ENCODE measurements around the gene CYBC1. TPM values are rescaled to one million over a fixed set of nuclear protein-coding genes. Genes with fewer than 3 reads are reported as not detected.

CYBC1 gene
- total and polyA plus RNA-seq, 9 of the 15 experiments (the other 6 are each of a cell fraction or from before 2014, with no cell fraction given) = 1.3 to 71.8 (median 49.9) TPM

- TF ChIP-seq THAP12 (CRISPR knock-in tag; IDR thresholded peaks at IDR 0.05) = peak; percentile 77; the same call in 1 of the 2 replicates
- no peak for TF ChIP-seq MEF2D (tag; conservative IDR thresholded peaks at IDR 0.05; ENCODE audit: low read depth)
- no peak for TF ChIP-seq TRIM28 (IDR thresholded peaks at IDR 0.05)
- no peak for TF ChIP-seq CHD1 (IDR thresholded peaks at IDR 0.05; ENCODE audit: low read length)
- TF ChIP-seq FOXJ2 (tag; IDR thresholded peaks at IDR 0.05) = no peak
- TF ChIP-seq USF2 (CRISPR knock-in tag; IDR thresholded peaks at IDR 0.05) = peak; percentile 99
- peak; percentile 63 to 71; a peak in 3 of 4 replicates for TF ChIP-seq FOXK2 (conservative IDR thresholded peaks at IDR 0.05 in 1 of 2, IDR thresholded peaks at IDR 0.05 in 1 of 2; ENCODE audit: low read depth in 2 of 2)
- peak; percentile 91 for TF ChIP-seq RNF2 (IDR thresholded peaks at IDR 0.05)
- TF ChIP-seq ZBTB26 (CRISPR knock-in tag; IDR thresholded peaks at IDR 0.05) = no peak
- TF ChIP-seq GTF3C2 (IDR thresholded peaks at IDR 0.05; ENCODE audit: borderline replicate concordance, extremely low read depth, insufficient read length) = no peak
- TF ChIP-seq FOXP1 (CRISPR knock-in tag; IDR thresholded peaks at IDR 0.05) = peak; percentile 98
- no peak for TF ChIP-seq TEAD4 (IDR thresholded peaks at IDR 0.05; ENCODE audit: low read length)
- TF ChIP-seq TEAD4 (CRISPR knock-in tag; IDR thresholded peaks at IDR 0.05; ENCODE audit: borderline replicate concordance) = peak; percentile 87; the same call in 1 of the 2 replicates
- TF ChIP-seq RCOR1 (IDR thresholded peaks at IDR 0.05; ENCODE audit: borderline replicate concordance in 1 of 2, low read depth in 2 of 2, low read length in 2 of 2) = peak in 1 of 2 experiments; percentile 53; a peak in 2 of 4 replicates
- TF ChIP-seq SFPQ (IDR thresholded peaks at IDR 0.05; ENCODE audit: low read depth, low read length) = no peak
- TF ChIP-seq GTF2B (IDR thresholded peaks at IDR 0.05; ENCODE audit: extremely low read depth, insufficient read length) = no peak
These were observed 46.2 kb upstream of the CYBC1 start (continued) for GRCh38 chr17:82496529-82497434.

Measured in K562 (cell line).